A549 (cell line): ENCODE data around the gene PLA2G4A. TPM values are rescaled to one million over a fixed set of nuclear protein-coding genes. Genes with fewer than 3 reads are reported as not detected.

Experiments
- ATAC-seq, 2 experiments: fragments of 200-7000 bp in 1 of 2; fragments of >200 bp in 1 of 2; cut with Nextera tagmentation in 1 of 2; cut with Tn5 transposase in 1 of 2; 3 replicates each; pipeline versions ENCODE4 v1.8.0 to v1.9.1; 2018 to 2020; ENCODE audit warnings: mild to moderate bottlenecking in 1 of 2, moderate library complexity in 1 of 2
- CTCF ChIA-PET: fragments of 300-600 bp; sonication (Branson Sonifier 250); formaldehyde crosslinking; extraction: SDS; loops from one replicate; lab custom pipeline; 2021; ENCODE audit warnings: antibody characterized with exemption, inconsistent platforms; lab: Yijun Ruan, JAX
- POLR2A ChIA-PET: fragments of 350-600 bp; formaldehyde crosslinking; extraction: SDS; loops from one replicate; lab custom pipeline; 2021; ENCODE audit warnings: antibody characterized with exemption, inconsistent platforms; lab: Yijun Ruan, JAX
- DNase-seq, 2 experiments: peaks; one replicate each; pipeline versions ENCODE4 v3.0.0 to v3.0.0-alpha.2; 2011 to 2016; ENCODE audit warnings: low read depth in 1 of 2, low spot score in 1 of 2
- FAIRE-seq: peaks from 2 replicates; lab custom pipeline; 2011; peaks lifted over from hg19 to GRCh38; lab: Jason Lieb, UNC
- H3K27ac ChIP-seq, 2 experiments: fragments of >200 bp; sonication (Bioruptor Twin); formaldehyde crosslinking; 3 replicates each; pipeline ENCODE4 v1.5.1; 2016 to 2017
- H3K4me1 ChIP-seq: fragments of >200 bp; sonication (Bioruptor Twin); formaldehyde crosslinking; 3 replicates; pipeline ENCODE4 v1.6.1; 2016
- H3K4me2 ChIP-seq: fragments of >200 bp; sonication (Bioruptor Twin); formaldehyde crosslinking; 3 replicates; pipeline ENCODE4 v1.6.1; 2016
- H3K4me3 ChIP-seq: fragments of >200 bp; sonication (Bioruptor Twin); formaldehyde crosslinking; 3 replicates; pipeline ENCODE4 v1.5.1; 2016
- H3K9me3 ChIP-seq: fragments of >200 bp; sonication (Bioruptor Twin); formaldehyde crosslinking; 3 replicates; pipeline ENCODE4 v1.6.1; 2016
- CHD2 ChIP-seq: fragments of 150-350 bp; IDR thresholded peaks from 2 replicates; pipeline ENCODE4 v1.6.1; 2014; ENCODE audit warnings: low read length; ENCODE audit not compliant: partially characterized antibody
- E2F6 ChIP-seq: IDR thresholded peaks from 2 replicates; pipeline ENCODE4 v1.6.1; 2012; ENCODE audit warnings: low read depth, borderline replicate concordance
- EHF ChIP-seq: fragments of 250-450 bp; sonication (Bioruptor Pico); IDR thresholded peaks from 2 replicates; pipeline ENCODE4 v1.5.0; 2020; ENCODE audit warnings: mild to moderate bottlenecking
- ELK1 ChIP-seq: fragments of 150-350 bp; IDR thresholded peaks from 2 replicates; pipeline ENCODE4 v1.6.1; 2014; ENCODE audit warnings: low read depth, mild to moderate bottlenecking, low read length
- ESRRA ChIP-seq: fragments of 150-350 bp; IDR thresholded peaks from 2 replicates; pipeline ENCODE4 v1.6.1; 2014; ENCODE audit warnings: mild to moderate bottlenecking, low read length, borderline replicate concordance
- FOSB ChIP-seq: fragments of 250-450 bp; sonication (Bioruptor Pico); IDR thresholded peaks from 2 replicates; pipeline ENCODE4 v1.5.0; 2020; ENCODE audit warnings: mild to moderate bottlenecking, moderate library complexity
- HEYL ChIP-seq: fragments of 250-450 bp; sonication (Bioruptor Pico); IDR thresholded peaks from 2 replicates; pipeline ENCODE4 v1.8.0; 2021; ENCODE audit warnings: mild to moderate bottlenecking, moderate library complexity
- HOXB13 ChIP-seq: fragments of 250-450 bp; sonication (Bioruptor Pico); IDR thresholded peaks from 2 replicates; pipeline ENCODE4 v1.5.0; 2020; ENCODE audit warnings: low read depth, mild to moderate bottlenecking, moderate library complexity
- JUN ChIP-seq, 2 experiments: fragments of >200 bp; sonication (Bioruptor Twin); formaldehyde crosslinking; IDR thresholded peaks; 2 replicates in 1 of 2; 3 replicates in 1 of 2; pipeline ENCODE4 v1.6.1; 2016 to 2017
- JUNB ChIP-seq: fragments of >200 bp; sonication (Bioruptor Twin); formaldehyde crosslinking; IDR thresholded peaks from 2 replicates; pipeline ENCODE4 v1.6.1; 2016
- KDM1A ChIP-seq: fragments of 200-600 bp; sonication (generic); IDR thresholded peaks from 2 replicates; pipeline ENCODE4 v1.6.1; 2016; ENCODE audit warnings: low read depth, mild to moderate bottlenecking
- MAFK ChIP-seq: fragments of 450-650 bp; IDR thresholded peaks from 2 replicates; pipeline ENCODE4 v1.6.1; 2014; ENCODE audit not compliant: partially characterized antibody
- MAX ChIP-seq: IDR thresholded peaks from 2 replicates; pipeline ENCODE4 v1.6.1; 2012
- MYC ChIP-seq: IDR thresholded peaks from 2 replicates; pipeline ENCODE4 v1.6.1; 2012; ENCODE audit warnings: mild to moderate bottlenecking, inconsistent platforms, low read length, improper control_type of control experiment, borderline replicate concordance
- NFE2L2 ChIP-seq: fragments of 150-350 bp; conservative IDR thresholded peaks from 2 replicates; pipeline ENCODE4 v1.6.1; 2014; ENCODE audit warnings: low read length
- NPAS2 ChIP-seq: fragments of 250-450 bp; sonication (Bioruptor Pico); IDR thresholded peaks from 2 replicates; pipeline ENCODE4 v1.8.0; 2022; ENCODE audit warnings: mild to moderate bottlenecking, moderate library complexity, borderline replicate concordance
- NR3C1 ChIP-seq: fragments of >200 bp; sonication (Bioruptor Twin); formaldehyde crosslinking; IDR thresholded peaks from 3 replicates; pipeline ENCODE4 v1.6.1; 2017
- PHF8 ChIP-seq: fragments of 200-600 bp; sonication (generic); IDR thresholded peaks from 2 replicates; pipeline ENCODE4 v1.6.1; 2016; ENCODE audit warnings: low read depth, mild to moderate bottlenecking, antibody characterized with exemption, moderate library complexity, borderline replicate concordance
- RAD21 ChIP-seq, 2 experiments: fragments of >200 bp in 1 of 2; sonication (Bioruptor Twin) in 1 of 2; formaldehyde crosslinking in 1 of 2; IDR thresholded peaks in 1 of 2; conservative IDR thresholded peaks in 1 of 2; 2 replicates in 1 of 2; 3 replicates in 1 of 2; pipeline ENCODE4 v1.6.1; 2012 to 2018; ENCODE audit warnings: inconsistent platforms in 1 of 2
- RNF2 ChIP-seq: fragments of 200-600 bp; sonication (generic); IDR thresholded peaks from 2 replicates; pipeline ENCODE4 v1.6.1; 2016; ENCODE audit warnings: low read depth, mild to moderate bottlenecking, antibody characterized with exemption, moderate library complexity, borderline replicate concordance
- SMC3 ChIP-seq: fragments of >200 bp; sonication (Bioruptor Twin); formaldehyde crosslinking; IDR thresholded peaks from 3 replicates; pipeline ENCODE4 v1.6.1; 2018; ENCODE audit warnings: inconsistent platforms
- TFCP2L1 ChIP-seq: fragments of 250-450 bp; sonication (Bioruptor Pico); IDR thresholded peaks from 2 replicates; pipeline ENCODE4 v1.5.0; 2021; ENCODE audit warnings: mild to moderate bottlenecking
- ZNF302 ChIP-seq: fragments of 250-450 bp; sonication (Bioruptor Pico); IDR thresholded peaks from 2 replicates; pipeline ENCODE4 v1.9.0; 2021; ENCODE audit warnings: inconsistent platforms, mild to moderate bottlenecking, moderate library complexity
- ZSCAN20 ChIP-seq: fragments of 250-450 bp; sonication (Bioruptor Pico); IDR thresholded peaks from 2 replicates; pipeline ENCODE4 v1.8.0; 2022; ENCODE audit warnings: mild to moderate bottlenecking, moderate library complexity
- WGBS: methylation state at CpG from one replicate; pipeline ENCODE4 v1.1.6; 2017; ENCODE audit errors: missing lambda C conversion rate; 5-methylcytosine and 5-hydroxymethylcytosine counted together
- polyA plus RNA-seq, 4 experiments: library from polyadenylated mRNA; depleted of rRNA in 3 of 4; stranded (reverse); fragments of >200 nt; fragmentation: RNase III in 1 of 4; extraction: RNeasy Plus Mini Kit Qiagen cat#74134 plus additional on column Dnase treatment in 1 of 4; gene quantifications; 2 replicates in 3 of 4; 3 replicates in 1 of 4; pipeline ENCODE4 v1.2.3, GENCODE V29; 2011 to 2017
- TF ChIP-seq, protein P1 (sequence below): fragments of 450-650 bp; IDR thresholded peaks from 2 replicates; pipeline ENCODE4 v1.6.1; 2014; ENCODE audit warnings: antibody characterized with exemption
- TF ChIP-seq, protein P2 (sequence below): fragments of >200 bp; sonication (Bioruptor Twin); formaldehyde crosslinking; IDR thresholded peaks from 2 replicates; pipeline ENCODE4 v1.6.1; 2016
- TF ChIP-seq, protein P3 (sequence below): fragments of 250-450 bp; sonication (Bioruptor Pico); IDR thresholded peaks from 2 replicates; pipeline ENCODE4 v1.5.0; 2021; ENCODE audit warnings: mild to moderate bottlenecking, moderate library complexity, borderline replicate concordance

Gene PLA2G4A
- polyA plus RNA-seq, 2 of the 4 experiments (the other 2 are of a cell fraction) = 26.3 to 80.4 TPM

GRCh38 chr1:186781730-186782129 lies 47.0 kb upstream of the PLA2G4A start:
- 75% methylated on average over 6 of the region's 6 CpGs for WGBS
- ChIA-PET POLR2A (no interaction called here), CTCF (no interaction called here)
- no peak overlapping the region for H3K27ac ChIP-seq
- ATAC-seq (no peak), DNase-seq (no peak), FAIRE-seq (no peak)
- no peak overlapping the region for H3K4me2 ChIP-seq
- no peak overlapping the region for H3K4me3 ChIP-seq
- TF ChIP-seq NPAS2 (CRISPR knock-in tag) = no peak
- no peak for TF ChIP-seq PHF8
- TF ChIP-seq ZSCAN20 (CRISPR knock-in tag) = no peak
- TF ChIP-seq MAX = no peak
- H3K9me3 ChIP-seq = no peaks in the 10 kb centered on the region
- H3K4me1 ChIP-seq = 0 out of 3 replicates have a peak, but pooled peaks cover 4% of the 10 kb centered on the region

DNA sequence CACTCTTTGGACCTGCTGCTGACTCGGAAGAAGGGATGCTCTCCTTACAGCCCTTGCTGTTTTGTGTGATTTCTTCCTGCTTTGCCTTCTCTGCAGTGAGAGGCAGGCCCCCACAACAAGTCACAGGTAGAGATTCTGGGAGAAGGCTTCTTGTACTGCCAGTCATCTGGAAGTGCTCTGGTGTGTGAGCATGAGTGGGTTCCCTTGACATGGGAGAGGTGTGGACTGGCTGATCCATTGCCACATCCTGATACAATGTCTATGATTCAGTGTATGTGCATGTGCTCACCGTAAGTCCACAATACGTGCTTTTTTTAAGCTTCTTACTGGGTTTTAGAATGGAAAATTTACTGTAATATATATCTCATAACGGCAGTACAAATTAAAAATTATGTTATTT lies 46.0 kb upstream of the PLA2G4A start:
- DNase-seq (no peak), ATAC-seq (no peak), FAIRE-seq (no peak)
- POLR2A ChIA-PET = no interaction called here
- CTCF ChIA-PET = no interaction called here
- TF ChIP-seq CHD2 (no peak), MAX (no peak), FOSB (no peak), RNF2 (no peak), NR3C1 (no peak), ELK1 (no peak), HOXB13 (CRISPR knock-in tag) (no peak), JUN (IDR thresholded peaks at IDR 0.05) (no peak), PHF8 (no peak), SMC3 (no peak)
- TF ChIP-seq, protein P1, sequence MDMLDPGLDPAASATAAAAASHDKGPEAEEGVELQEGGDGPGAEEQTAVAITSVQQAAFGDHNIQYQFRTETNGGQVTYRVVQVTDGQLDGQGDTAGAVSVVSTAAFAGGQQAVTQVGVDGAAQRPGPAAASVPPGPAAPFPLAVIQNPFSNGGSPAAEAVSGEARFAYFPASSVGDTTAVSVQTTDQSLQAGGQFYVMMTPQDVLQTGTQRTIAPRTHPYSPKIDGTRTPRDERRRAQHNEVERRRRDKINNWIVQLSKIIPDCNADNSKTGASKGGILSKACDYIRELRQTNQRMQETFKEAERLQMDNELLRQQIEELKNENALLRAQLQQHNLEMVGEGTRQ = no peak
- TF ChIP-seq, protein P2, sequence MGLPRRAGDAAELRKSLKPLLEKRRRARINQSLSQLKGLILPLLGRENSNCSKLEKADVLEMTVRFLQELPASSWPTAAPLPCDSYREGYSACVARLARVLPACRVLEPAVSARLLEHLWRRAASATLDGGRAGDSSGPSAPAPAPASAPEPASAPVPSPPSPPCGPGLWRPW = no peak
- no peak overlapping the region for H3K27ac ChIP-seq
- 0 out of 3 replicates have a peak, but pooled peaks cover 4% of the 10 kb centered on the region for H3K4me1 ChIP-seq
- H3K9me3 ChIP-seq = no peaks in the 10 kb centered on the region
- WGBS = 76% methylated on average over 4 of the region's 4 CpGs
- H3K4me2 ChIP-seq = no peak overlapping the region
- H3K4me3 ChIP-seq = no peak overlapping the region

- no peak overlapping the region for H3K4me2 ChIP-seq
- CTCF ChIA-PET = no interaction called here
- TF ChIP-seq MYC (no peak), ESRRA (no peak), ZSCAN20 (CRISPR knock-in tag) (no peak), ZNF302 (CRISPR knock-in tag) (no peak), EHF (CRISPR knock-in tag) (no peak), HEYL (CRISPR knock-in tag) (no peak), NFE2L2 (no peak), E2F6 (no peak), HOXB13 (CRISPR knock-in tag) (no peak), TFCP2L1 (CRISPR knock-in tag) (no peak), KDM1A (no peak), JUNB (no peak), MAFK (no peak), RAD21 (conservative IDR thresholded peaks at IDR 0.05 in 1 of 2, IDR thresholded peaks at IDR 0.05 in 1 of 2) (no peak)
- TF ChIP-seq, protein P3, sequence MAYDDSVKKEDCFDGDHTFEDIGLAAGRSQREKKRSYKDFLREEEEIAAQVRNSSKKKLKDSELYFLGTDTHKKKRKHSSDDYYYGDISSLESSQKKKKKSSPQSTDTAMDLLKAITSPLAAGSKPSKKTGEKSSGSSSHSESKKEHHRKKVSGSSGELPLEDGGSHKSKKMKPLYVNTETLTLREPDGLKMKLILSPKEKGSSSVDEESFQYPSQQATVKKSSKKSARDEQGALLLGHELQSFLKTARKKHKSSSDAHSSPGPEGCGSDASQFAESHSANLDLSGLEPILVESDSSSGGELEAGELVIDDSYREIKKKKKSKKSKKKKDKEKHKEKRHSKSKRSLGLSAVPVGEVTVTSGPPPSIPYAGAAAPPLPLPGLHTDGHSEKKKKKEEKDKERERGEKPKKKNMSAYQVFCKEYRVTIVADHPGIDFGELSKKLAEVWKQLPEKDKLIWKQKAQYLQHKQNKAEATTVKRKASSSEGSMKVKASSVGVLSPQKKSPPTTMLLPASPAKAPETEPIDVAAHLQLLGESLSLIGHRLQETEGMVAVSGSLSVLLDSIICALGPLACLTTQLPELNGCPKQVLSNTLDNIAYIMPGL (CRISPR knock-in tag) = no peak
- TF ChIP-seq, protein P1 = no peak
These were observed 45.6 kb upstream of the PLA2G4A start for GRCh38 chr1:186783193-186783592.

More at GRCh38 chr1:186783193-186783592, 45.6 kb upstream of the PLA2G4A start:
- Histone ChIP-seq H3K9me3 (no peaks in the 10 kb centered on the region), H3K4me3 (no peak overlapping the region), H3K4me1 (0 out of 3 replicates have a peak, but pooled peaks cover 4% of the 10 kb centered on the region), H3K27ac (no peak overlapping the region)
- POLR2A ChIA-PET = no interaction called here
- DNase-seq (no peak), ATAC-seq (no peak), FAIRE-seq (no peak)
- WGBS = 74% methylated on average over 3 of the region's 3 CpGs
